ENCODE data around the gene VPS18.

The VPS18 gene

DNA sequence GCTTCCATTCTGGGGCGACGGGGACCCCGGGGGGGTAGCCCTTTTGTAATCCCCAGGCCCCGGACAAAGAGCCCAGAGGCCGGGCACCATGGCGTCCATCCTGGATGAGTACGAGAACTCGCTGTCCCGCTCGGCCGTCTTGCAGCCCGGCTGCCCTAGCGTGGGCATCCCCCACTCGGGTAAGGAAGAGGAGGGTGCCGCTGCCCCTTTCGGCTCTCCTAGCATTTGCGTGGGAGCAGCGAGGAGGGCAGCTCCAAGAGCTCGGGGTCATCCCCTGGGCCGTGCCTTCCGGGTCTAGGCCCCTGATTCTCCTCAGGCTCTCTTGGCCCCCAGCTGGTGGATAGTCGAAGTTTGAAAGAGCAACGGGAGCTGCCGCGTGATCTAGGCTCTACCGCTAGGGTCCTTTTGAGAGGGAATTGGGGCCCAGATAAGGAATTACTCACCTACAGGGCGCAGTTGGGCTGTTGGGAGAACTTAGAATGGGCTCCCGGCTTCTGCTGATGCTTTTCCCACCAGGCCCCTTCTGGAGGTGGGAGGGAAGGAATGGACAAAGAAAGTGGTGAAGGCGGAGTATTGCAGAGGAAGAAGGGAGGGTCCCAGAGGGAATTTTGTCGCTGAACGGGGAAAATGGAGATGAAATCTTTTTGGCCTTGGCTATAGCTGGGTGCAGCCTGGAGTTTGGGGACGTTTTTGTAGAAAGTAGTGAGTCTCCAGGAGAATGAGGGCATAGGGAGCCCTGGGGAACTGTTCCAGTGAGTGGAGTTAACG lies 615 bp downstream of the VPS18 start:
- FAIRE-seq, result no peak
- peak; percentile 53 for DNase-seq (ENCODE audit: insufficient read length, low spot score)

DNA sequence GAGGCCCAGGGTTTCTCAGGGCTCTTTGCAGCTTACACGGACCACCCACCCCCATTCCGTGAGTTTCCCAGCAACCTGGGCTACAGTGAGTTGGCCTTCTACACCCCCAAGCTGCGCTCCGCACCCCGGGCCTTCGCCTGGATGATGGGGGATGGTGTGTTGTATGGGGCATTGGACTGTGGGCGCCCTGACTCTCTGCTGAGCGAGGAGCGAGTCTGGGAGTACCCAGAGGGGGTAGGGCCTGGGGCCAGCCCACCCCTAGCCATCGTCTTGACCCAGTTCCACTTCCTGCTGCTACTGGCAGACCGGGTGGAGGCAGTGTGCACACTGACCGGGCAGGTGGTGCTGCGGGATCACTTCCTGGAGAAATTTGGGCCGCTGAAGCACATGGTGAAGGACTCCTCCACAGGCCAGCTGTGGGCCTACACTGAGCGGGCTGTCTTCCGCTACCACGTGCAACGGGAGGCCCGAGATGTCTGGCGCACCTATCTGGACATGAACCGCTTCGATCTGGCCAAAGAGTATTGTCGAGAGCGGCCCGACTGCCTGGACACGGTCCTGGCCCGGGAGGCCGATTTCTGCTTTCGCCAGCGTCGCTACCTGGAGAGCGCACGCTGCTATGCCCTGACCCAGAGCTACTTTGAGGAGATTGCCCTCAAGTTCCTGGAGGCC lies 5.4 kb downstream of the VPS18 start:
- no peak for FAIRE-seq
- no peak for DNase-seq (ENCODE audit: insufficient read length, low spot score)

GRCh38 chr15:40900256-40901052 lies 6.2 kb downstream of the VPS18 start:
- no peak for FAIRE-seq
- DNase-seq (ENCODE audit: insufficient read length, low spot score), result no peak

GRCh38 chr15:40901053-40901443 lies 6.8 kb downstream of the VPS18 start:
- no peak for FAIRE-seq
- no peak for DNase-seq (ENCODE audit: insufficient read length, low spot score)

GRCh38 chr15:40902605-40903561 lies 8.6 kb downstream of the VPS18 start:
- DNase-seq (ENCODE audit: insufficient read length, low spot score) (no peak), FAIRE-seq (no peak)

DNA sequence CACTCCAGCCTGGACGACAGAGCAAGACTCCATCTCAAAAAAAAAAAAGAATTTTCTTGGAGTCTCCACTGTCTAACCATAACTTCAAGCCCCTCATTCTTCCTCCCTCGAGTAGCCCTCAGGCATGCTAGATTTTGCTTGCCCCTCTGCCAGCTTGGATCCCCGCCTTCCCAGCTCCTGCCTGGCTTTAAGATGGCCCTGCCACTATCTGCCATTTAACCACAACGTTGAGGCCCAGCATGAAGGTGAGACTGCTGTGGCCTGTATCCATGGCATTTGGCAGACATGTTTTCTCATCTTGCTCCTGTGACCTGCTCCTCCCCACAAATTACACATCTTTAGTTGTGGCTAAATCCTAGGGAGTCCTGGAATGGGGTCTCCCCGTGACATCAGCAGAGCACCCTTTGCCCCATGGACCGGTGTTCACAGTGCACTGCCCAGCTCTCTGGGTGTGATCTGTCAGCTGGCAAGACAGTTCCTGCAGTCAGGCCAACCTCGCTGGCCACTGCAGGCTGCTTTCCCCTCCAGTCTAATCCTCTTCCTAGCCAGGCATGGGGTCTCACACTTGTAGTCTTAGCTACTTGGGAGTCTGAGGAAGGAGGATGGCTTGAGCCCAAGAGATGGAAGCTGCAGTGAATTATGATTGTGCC lies 10.4 kb downstream of the VPS18 start:
- FAIRE-seq (no peak), DNase-seq (ENCODE audit: insufficient read length, low spot score) (no peak)

DNA sequence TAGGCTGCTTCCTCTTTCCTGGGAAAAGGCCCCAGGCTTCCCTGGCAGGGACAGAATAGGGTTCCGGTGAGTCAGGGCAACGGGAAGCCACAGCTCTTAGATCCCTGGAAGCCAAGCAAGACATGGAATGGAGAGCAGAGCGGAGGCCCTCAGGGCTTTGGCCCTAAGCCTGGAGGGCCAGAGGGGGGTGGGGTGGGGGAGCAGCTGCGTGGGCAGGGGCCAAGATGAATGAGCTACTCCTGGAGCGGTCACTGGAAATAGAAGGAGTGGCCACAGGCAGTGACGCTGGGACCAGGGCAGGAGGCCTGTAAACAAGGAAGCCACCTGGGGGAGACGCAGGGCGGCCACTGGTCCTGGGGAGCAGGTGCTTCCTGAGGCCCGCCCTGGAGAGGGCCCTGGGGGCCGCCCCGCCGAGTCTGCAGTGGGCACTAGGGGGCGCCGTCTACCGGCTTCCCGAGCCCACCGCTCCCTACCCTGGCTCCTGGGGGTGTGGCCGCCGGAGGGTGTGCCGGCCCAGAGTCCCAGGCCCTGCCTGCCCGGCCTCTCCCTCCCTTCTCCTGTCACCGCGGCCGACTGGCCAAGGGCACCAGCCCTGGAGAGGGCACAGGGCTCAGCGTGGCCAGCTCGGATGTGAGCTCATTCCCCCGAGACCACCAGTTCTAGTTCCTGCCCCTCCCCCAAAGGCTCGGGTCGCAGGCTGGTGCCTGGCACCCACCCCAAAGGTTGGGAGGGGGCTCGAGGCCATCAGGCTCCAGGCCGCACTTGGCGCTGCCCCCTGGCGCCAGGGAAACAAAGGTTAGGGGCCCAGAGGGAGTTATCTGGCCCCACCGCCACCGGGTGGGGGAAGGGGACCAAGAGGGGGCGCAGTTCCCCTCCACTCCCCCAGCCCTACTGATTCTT lies 12.1 kb downstream of the VPS18 start:
- peak; percentile 42 for FAIRE-seq
- DNase-seq (ENCODE audit: insufficient read length, low spot score), result peak; percentile 79

DNA sequence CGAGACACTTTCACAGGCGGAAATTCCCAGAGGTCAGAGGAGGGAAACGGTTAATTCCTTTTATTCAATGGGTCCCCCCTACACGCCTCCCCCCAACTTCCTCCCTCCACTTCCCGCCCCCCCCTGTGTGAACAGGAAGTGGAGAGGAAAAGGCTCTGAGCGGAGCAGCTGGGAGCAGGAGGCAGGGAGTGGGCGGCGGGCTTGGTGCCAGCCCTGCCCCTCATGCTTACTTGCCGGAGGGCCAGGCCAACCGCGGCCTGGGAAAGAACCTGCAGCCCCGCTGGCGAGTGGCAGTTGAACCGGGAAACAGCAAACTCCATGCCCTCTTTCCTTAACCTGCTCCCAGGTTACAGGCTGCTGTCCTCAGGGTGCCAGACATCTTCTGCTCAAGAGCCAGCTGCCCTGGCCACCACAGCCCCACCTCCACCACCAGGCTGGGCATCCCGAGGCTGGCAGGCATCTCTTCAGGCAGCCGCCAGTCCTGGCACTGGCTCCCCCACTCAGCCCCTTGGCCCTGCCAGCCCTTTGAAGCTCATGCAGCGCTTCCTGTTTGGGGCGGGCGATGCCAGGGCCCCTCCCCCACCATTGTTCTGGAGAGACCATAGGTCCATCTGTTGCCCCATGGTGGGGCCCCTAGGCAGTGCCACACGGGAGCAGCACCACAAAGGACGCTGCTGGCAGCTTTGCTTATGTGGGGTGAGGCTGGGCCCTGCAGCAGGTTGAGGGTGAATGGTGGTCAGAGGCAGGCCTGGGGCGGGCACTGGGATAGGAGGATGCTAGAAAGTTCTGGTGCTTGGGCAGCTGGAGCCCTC lies 12.9 kb downstream of the VPS18 start:
- FAIRE-seq, result no peak
- no peak for DNase-seq (ENCODE audit: insufficient read length, low spot score)

- no peak for DNase-seq (ENCODE audit: insufficient read length, low spot score)
- FAIRE-seq, result no peak
Measured at GRCh38 chr15:40908095-40908494, 13.8 kb downstream of the VPS18 start.

GRCh38 chr15:40909662-40910630 lies 15.7 kb downstream of the VPS18 start:
- FAIRE-seq, result no peak
- no peak for DNase-seq (ENCODE audit: insufficient read length, low spot score)

DNA sequence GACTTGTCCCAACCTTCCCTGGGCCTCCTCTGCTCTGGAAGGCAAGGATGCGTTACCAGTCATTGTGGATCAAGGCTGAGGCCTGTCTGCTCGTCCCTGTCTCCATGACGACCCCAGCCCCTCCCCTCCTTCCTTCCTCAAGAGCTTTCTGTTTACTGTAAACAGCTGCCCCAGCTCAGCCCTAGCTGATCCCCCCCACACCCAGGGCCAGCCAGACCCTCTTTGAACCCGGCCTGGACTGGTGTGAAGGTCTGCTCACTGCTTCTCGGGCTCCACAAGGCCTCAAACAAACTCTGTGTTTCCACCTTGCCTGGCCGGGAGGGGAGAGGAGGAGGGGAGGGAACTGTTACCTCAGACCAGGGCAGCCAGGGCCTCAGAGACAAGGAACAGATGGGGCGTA lies 16.9 kb downstream of the VPS18 start:
- DNase-seq (ENCODE audit: insufficient read length, low spot score) (no peak), FAIRE-seq (no peak)

DNA sequence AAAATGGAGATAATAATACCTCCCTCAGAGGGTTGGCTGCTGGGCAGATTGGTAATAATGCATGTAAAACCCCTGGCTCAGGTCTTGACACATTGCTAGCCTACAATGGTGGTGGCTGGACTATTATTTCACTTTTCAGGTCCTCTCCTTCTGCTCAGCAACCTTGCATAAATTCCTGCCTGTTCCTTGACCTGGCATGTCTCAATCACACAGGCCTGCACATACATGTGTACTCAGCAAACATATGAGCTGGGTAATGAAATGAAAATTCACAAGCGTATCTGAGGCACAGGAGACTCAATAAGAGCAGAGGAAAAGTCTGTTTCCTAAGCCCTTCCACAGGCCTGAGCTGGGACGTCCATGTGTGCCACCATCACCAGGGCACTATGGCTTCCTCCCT lies 17.4 kb downstream of the VPS18 start:
- DNase-seq (ENCODE audit: insufficient read length, low spot score), result no peak
- FAIRE-seq, result no peak

GRCh38 chr15:40912478-40912877 lies 18.2 kb downstream of the VPS18 start:
- no peak for FAIRE-seq
- DNase-seq (ENCODE audit: insufficient read length, low spot score), result no peak

DNA sequence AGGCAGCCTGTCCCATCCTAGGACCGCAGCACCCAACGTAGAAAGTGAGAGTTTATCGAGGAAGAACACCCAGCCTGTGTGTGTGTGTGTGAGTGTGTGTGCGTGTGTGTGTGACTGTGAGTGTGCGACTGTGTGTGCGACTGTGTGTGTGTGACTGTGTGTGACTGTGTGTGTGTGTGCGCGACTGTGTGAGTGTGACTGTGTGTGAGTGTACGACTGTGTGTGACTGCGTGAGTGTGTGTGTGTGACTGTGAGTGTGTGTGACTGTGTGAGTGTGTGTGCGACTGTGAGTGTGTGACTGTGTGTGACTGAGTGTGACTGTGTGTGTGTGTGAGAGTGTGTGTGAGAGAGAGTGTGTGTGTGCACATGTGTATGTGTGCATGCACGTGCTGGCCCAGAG lies 19.8 kb downstream of the VPS18 start:
- FAIRE-seq (peak; percentile 92), DNase-seq (ENCODE audit: insufficient read length, low spot score) (no peak)

DNA sequence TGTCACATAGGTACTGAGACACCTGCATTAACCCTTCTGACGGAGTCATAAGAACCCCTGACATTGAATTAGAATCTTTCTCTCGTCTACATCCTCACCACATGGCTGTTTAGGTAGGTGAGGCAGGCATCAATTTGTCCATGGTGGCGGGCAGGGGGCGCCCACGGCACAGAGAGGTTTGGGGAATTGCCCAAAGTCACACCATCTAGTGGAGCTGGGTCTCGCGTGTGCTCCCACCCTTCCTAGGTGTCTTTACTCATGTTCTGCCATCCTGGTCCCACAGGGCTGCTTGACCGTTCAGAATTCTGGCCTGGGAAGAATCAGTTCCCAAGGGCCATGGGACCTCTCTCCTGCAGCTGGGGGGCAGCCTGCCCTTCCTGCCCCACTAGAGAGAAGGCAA lies 20.2 kb downstream of the VPS18 start:
- no peak for FAIRE-seq
- DNase-seq (ENCODE audit: insufficient read length, low spot score), result no peak

GRCh38 chr15:40915116-40915661 lies 20.9 kb downstream of the VPS18 start:
- FAIRE-seq, result no peak
- DNase-seq (ENCODE audit: insufficient read length, low spot score), result no peak

DNA sequence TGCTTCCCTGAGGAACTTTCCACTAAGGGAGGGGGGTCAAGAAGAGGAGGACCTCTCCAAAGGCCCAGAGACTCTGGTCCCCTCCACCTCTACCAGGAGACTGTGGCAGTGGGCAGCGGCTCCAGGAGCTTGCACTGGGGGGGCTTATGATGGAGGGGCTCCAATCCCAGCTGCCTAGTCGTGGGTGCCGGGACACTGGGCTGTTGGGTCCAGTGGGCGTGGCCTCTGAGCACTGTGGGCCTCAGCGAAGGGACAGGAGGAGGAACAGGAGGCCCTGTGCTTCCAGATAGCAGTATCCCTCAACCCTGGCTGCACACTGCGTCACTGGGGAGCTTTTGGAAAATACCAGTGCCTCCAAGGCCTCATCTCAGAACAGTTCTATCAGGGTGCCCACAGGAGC lies 21.4 kb downstream of the VPS18 start:
- FAIRE-seq, result no peak

More for the DNA sequence above, 21.4 kb downstream of the VPS18 start:
- DNase-seq (ENCODE audit: insufficient read length, low spot score), result no peak

Data from HTR-8/SVneo (cell line).